HS-27A (cell line): ENCODE results near the gene WDR90.

ENCODE experiments used
- DNase-seq: peaks from one replicate; pipeline ENCODE4 v3.0.0-alpha.2; 2012; ENCODE audit warnings: low read depth, missing footprints

The WDR90 gene

DNA sequence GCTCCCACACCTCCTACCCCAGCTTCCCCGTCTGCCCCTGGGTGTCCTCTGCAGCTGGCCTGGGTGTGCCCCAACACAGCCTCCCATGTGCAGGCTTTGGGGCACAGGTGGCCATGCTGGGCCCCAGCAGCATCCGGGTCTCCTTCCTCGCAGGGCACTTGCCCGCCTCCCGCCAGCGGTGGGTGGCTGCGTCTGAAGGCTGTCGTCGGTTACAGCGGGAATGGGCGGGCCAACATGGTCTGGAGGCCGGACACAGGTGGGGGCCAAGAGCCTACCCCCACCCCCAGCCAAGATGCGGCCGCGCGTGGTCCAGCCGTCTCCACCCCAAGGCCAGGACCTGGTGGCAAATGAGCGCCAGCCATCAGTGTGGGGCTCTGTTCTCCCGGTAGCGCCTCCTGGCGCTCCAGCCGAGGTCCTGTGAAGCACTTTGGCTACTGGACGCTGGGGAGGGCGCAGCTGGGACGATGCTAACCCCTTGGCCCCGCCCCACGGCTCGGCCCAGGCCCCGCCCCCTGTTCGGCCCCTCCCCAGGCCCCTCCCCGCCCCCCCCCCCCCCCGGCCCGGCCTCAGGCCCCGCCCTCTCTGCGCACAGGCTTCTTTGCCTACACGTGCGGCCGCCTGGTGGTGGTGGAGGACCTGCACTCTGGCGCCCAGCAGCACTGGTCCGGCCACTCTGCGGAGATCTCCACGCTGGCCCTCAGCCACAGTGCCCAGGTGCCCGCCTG is 11.5 kb downstream of the WDR90 start:
- no peak for DNase-seq

GRCh38 chr16:661184-661821 is 12.1 kb downstream of the WDR90 start:
- no peak for DNase-seq

DNA sequence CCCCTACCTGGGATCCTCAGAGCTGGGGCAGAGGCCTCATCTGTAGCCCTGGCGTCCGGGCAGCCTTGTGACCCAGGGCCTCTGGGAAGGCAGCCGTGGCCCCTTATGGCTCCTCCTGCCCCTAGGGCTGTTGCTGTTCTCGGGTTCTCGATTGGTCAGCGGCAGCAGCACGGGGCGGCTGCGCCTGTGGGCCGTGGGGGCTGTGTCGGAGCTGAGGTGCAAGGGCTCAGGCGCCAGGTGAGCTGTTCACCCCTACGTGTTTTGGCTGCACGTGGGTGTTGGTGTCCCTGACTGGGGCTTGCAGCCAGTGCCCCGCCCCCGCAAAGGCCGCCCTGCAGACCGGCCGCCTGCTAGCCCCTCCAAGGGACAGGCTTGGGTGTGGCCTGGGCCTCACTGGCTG is 12.9 kb downstream of the WDR90 start:
- no peak for DNase-seq

DNA sequence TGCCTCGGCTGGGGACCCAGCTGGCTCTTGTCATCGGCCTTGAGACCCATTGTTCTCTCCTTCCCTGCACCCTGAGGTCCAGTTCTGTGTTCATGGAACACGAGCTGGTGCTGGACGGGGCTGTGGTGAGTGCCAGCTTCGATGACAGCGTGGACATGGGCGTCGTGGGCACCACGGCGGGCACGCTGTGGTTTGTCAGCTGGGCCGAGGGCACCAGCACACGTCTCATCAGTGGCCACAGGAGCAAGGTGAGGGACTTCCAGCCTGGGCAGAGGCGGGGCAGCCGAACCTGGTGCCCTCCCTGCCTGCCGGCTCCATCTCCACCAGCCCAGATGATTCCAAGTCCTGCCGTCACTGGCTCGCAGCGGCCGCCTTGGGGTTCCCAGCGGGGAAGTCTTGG is 13.4 kb downstream of the WDR90 start:
- no peak for DNase-seq

DNA sequence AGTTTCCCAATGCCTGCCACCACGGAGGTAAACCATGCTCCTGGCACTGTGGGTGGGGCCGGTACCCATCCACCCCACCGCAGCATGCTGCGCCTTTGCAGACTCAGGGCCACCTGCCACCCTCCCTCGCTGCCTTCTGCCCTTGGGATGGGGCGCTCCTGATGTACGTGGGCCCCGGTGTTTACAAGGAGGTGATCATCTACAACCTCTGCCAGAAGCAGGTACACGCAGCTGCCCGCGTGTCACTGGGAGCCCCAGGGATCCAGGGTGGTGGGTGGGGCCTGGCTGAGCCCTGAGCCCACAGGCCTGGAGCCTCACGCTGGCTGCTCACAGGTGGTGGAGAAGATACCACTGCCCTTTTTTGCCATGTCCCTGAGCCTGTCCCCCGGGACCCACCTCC is 17.4 kb downstream of the WDR90 start:
- no peak for DNase-seq

DNA sequence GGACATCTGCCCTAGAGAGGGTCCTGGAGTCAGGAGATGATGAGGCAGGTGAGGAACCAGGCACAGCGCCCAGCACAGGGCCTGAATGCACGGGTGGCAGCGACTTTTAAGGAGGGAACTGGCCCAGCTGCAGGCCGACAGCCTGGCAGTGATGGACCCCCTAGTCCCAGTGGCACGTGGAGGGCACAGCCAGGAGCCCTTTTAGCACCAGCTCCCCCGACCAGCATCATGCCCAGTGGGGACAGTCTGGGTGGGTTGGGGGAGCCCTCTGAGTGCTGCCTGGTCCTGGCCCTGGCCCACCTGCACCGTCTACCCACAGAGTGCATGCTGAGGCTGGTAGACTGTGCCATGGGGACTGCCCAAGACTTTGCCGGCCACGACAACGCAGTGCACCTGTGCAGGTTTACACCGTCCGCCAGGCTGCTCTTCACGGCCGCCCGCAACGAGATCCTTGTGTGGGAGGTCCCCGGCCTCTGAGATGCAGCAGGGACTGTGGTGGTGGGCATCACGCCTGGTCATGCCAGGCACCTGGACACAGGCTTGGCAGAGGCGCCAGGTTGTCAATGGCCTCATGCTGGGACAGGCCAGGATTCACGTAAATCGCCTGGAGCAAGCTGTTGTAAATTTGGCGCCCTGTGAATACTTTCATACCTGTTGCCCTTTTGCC is 18.1 kb downstream of the WDR90 start:
- DNase-seq = no peak

DNA sequence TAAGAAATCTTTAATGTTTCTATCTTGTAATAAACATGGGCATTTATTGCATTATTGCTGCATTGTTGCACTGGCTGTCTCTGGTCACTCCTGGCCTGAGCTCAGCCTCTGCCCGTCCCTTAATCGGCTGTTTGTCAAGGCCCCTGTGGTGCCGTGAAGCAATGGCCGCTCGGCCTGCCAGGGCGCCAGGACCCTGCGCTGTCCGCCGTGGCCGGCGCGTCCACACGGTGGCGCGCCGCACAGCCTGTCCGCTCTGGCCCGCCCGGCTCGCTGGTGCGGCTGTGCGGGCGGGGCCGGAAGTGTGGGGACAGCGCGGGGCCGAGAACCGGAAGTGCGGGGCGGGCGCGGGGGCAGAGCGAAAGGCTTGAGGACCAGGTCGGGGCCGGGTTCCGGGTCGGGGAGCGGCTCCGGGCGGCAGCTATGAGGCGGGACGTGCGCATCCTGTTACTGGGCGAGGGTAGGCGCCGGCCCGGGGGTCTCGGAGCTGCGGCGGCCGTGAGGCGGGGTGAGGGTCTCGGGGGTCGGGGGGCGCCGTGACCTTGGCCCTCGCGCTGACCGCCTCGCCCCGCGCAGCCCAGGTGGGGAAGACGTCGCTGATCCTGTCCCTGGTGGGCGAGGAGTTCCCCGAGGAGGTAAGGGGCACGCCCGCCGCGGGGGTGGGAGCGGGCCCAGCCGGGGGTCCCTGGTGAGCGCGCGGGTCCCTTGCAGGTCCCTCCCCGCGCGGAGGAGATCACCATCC is 18.8 kb downstream of the WDR90 start, which contains the start of gene RHOT2:
Gene RHOT2, plus strand, starts transcription at position 353 of the 739 bp plus-strand sequence. Its CDS starts 68 bp downstream, at position 421.
- DNase-seq = no peak

GRCh38 chr16:668519-669171 is 19.5 kb downstream of the WDR90 start:
- DNase-seq = no peak

DNA sequence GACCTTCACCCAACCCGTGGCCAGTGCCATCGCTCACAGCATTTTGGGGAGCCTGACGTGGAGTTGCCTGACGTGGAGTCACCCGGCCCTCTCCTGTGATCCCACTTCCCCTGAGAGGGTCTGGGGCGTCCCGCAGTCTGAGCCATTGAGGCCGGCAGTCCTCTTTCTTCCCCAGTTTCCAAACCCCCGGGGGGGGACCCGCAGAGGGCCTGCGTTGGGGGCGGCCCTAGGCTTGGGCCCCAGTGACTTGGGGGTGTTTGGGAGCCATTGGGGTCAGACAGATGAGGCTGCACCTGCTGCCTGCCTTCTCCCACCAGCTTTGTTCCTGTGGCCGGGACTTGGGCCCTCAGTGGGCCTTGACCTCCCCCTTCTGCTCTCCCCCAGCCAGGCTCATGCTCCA is 20.5 kb downstream of the WDR90 start:
- DNase-seq = no peak

GRCh38 chr16:670485-671352 is 21.6 kb downstream of the WDR90 start:
- no peak for DNase-seq

DNA sequence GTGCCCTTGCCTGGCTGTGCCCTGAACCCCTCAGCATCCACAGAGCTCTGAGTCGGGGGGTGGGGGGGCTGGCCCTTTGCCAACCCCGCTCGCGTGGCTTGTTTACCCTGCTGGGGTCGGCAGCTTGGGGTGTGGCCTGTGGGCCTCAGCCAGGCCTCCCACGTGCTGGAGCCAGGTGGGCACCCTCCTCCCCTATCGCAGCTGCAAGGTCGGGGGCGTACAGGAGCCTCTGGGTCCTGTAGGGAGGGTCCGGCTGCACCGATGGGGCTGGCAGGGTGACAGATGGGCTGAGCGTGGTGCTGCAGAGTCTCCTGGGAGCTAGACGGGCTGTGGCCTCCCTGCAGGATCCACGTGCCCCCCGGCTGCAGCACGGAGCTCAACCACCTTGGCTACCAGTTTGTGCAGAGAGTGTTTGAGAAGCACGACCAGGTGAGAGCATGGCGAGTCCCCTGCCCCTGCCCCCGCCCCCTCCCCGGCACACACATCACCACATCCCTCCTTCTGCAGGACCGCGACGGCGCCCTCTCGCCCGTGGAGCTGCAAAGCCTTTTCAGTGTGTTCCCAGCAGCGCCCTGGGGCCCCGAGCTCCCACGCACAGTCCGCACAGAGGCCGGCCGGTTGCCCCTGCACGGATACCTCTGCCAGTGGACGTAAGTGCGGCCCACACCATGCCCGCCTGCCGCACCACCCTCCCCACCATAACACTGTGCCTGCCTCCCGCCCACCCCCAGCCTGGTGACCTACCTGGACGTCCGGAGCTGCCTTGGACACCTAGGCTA is 22.4 kb downstream of the WDR90 start:
- DNase-seq = no peak

GRCh38 chr16:672371-672770 is 23.2 kb downstream of the WDR90 start:
- DNase-seq = no peak

- no peak for DNase-seq
Observed at GRCh38 chr16:672851-673250, 23.7 kb downstream of the WDR90 start.

- DNase-seq = no peak
Observed at GRCh38 chr16:673399-673991, 24.3 kb downstream of the WDR90 start.

GRCh38 chr16:674214-674881 is 25.2 kb downstream of the WDR90 start:
- no peak for DNase-seq

DNA sequence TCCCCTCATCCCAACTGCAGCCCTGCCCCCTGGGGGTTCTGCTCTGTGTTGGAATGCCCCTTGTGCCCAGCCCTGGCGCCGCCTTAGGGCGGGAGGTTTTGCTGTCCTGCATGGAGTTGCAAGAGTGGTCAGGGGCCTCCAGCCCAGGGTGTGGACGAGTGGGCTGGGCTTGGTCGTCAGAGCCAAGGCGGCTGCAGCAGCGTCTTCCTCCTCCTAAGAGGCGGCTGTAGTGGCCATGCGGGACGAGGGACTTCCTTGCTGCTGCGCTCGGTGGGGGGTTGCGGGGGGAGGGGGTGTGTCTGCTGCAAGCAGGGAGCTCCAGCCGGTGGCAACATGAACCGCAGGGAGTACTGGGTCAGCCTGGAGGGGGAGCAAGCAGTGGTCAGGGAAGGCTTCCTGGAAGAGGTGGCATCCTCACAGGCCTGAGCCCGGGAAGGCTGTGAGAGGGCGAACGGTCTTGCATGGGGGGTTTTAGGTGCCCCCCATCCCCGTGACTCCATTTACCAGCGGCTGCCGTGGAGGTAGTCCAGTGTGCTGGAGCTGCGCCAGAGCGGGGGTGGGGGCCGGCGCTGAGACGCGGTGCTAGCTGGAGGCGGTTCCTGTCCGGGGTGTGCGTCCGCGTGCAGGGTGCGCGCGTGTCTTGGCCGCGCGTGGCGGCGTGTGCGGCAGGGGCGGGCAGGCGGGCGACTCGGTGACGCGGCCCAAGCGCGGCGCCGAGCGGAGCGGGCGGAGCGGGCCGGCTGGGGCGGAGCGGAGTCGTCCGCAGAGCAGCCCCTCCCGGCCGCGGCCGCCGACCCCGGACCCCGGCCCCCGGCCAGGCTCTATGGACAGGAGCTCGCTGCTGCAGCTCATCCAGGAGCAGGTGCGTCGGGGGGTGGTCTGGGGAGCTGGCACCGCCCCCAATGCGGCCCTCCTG is 26.1 kb downstream of the WDR90 start, which contains the start of gene RHBDL1:
Gene RHBDL1, plus strand, starts transcription at position 704 of the 916 bp plus-strand sequence. Its CDS starts 120 bp downstream, at position 824.
- no peak for DNase-seq

DNA sequence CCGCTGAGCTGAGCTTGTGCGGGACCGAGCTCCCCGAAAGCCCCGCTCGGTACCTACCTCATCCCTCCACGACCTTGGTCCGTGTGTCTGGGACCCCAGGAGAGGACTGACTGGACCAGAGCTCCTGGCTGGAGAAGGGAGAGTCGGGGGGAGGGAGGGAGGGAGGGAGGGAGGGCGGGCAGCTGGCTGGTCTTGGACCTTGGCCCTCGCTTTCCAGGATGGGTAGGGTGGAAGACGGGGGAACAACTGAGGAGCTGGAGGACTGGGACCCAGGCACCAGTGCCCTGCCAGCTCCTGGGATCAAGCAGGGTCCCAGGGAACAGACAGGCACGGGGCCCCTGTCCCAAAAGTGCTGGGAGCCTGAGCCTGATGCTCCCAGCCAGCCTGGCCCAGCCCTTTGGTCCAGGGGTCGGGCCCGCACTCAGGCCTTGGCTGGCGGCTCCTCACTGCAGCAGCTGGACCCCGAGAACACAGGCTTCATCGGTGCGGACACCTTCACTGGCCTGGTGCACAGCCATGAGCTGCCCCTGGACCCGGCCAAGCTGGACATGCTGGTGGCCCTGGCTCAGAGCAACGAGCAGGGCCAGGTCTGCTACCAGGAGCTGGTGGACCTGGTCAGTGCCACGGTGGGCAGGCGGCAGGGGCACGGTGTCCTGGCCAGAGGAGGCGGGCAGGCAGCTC is 26.9 kb downstream of the WDR90 start:
- no peak for DNase-seq

DNA sequence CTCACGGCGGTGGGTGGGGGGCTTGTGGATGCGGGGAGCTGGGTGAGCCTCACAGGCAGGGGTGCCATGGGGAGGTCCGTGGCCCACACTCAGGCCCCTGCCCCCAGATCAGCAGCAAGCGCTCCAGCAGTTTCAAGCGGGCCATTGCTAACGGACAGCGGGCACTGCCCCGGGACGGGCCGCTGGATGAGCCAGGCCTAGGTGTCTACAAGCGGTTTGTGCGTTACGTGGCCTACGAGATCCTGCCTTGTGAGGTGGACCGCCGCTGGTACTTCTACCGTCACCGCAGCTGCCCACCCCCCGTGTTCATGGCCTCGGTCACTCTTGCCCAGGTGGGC is 27.4 kb downstream of the WDR90 start:
- DNase-seq = no peak
